Measurements from ENCODE around the gene HLA-DOA.

HLA-DOA gene

DNA sequence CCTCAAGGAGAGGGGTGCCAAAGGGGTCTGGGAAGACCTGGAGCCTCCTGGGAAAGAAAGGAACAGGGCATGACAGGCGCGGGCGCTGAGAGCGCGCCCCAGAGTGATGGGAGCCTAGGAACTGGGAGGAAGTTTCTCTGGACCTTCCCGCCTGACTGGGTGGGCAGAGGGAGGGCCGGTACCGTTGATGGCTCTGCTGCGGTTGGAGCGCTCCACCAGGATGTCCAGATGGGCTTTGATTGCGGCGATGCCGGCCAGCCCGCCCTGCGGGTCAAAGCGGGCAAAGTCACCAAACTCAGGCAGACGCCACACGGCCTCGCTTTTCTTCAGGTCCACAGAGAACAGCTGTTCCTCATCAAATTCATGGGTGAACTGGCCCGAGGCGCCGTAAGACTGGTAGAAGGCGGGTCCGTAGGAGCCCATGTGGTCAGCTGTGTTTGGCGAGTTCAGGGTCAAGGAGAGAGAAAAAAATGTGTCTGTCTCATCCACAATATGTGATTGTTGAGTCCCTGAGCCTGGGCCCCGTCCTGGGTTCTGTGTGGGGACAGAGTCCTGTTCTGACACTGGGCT, 1.5 kb downstream of the HLA-DOA start:
- no peak overlapping the region for H3K9ac ChIP-seq (ENCODE audit: low read length)
- no peak overlapping the region for H2BK15ac ChIP-seq (ENCODE audit: low read depth, poor library complexity, severe bottlenecking)
- no peak for DNase-seq
- H3K36me3 ChIP-seq (ENCODE audit: control insufficient read depth in 1 of 2, insufficient read depth in 2 of 2, low read depth in 1 of 2, low read length in 2 of 2), result no peaks in the 10 kb centered on the region
- H4K8ac ChIP-seq (ENCODE audit: low read length), result no peak overlapping the region
- no peak overlapping the region for H3K4me2 ChIP-seq (ENCODE audit: low read length, poor library complexity, severe bottlenecking)
- H3K14ac ChIP-seq (ENCODE audit: low read length in 2 of 2), result no peak overlapping the region
- H2BK5ac ChIP-seq (ENCODE audit: low read depth, low read length, poor library complexity, severe bottlenecking), result no peak overlapping the region
- no peak overlapping the region for H2BK12ac ChIP-seq (ENCODE audit: low read length in 2 of 2)
- no peak overlapping the region for H3K4me3 ChIP-seq (ENCODE audit: insufficient read depth in 1 of 2, low read depth in 1 of 2, low read length in 2 of 2)
- no peak overlapping the region for H4K91ac ChIP-seq (ENCODE audit: low read length)
- H3K18ac ChIP-seq (ENCODE audit: low read depth in 1 of 2, low read length in 2 of 2), result no peak overlapping the region
- H3K9me3 ChIP-seq (ENCODE audit: control insufficient read depth, low read length), result no peaks in the 10 kb centered on the region
- no peak overlapping the region for H3K23ac ChIP-seq (ENCODE audit: low read length in 2 of 2)
- no peak overlapping the region for H3K27ac ChIP-seq (ENCODE audit: low read length, poor library complexity, severe bottlenecking)
- H2BK120ac ChIP-seq (ENCODE audit: low read depth, low read length), result no peak overlapping the region
- no peaks in the 10 kb centered on the region for H3K79me1 ChIP-seq (replicated peaks; ENCODE audit: low read length, poor library complexity, severe bottlenecking)
- peaks cover 54 to 68% of the 10 kb centered on the region in 2 experiments for H3K27me3 ChIP-seq (ENCODE audit: control insufficient read depth in 1 of 2, insufficient read depth in 1 of 2, low read length in 2 of 2)
- no peak overlapping the region for H2AFZ ChIP-seq (ENCODE audit: low read depth, low read length)
- H2AK5ac ChIP-seq (ENCODE audit: low read length, severe bottlenecking), result no peak overlapping the region
- peaks cover 5% of the 10 kb centered on the region for H3K4me1 ChIP-seq (ENCODE audit: control insufficient read depth, insufficient read depth, low read depth, low read length)
- no peak overlapping the region for H3K4ac ChIP-seq (ENCODE audit: low read depth in 1 of 2, low read length in 2 of 2)
- WGBS, result 92% methylated on average over 26 of the region's 26 CpGs

DNA sequence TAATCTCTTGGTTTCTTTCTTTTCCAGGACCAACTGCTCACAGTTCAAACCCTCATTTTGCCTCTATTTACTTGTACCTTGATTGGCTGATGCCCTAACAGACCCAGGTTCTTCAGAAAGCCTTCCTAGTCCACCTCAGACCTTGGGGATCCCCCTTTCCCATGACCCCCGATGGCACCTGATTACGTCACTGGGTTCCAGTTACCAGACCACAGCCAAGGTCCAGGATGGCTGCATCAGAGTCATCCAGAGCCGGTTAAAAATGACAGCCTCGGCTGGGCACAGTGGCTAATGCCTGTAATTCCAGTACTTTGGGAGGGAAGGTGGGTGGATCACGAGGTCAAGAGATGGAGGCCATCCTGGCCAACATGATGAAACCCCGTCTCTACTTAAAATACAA, 4.5 kb downstream of the HLA-DOA start:
- Histone ChIP-seq H2BK15ac (ENCODE audit: low read depth, poor library complexity, severe bottlenecking) (no peak overlapping the region), H4K91ac (ENCODE audit: low read length) (no peak overlapping the region), H2AK5ac (ENCODE audit: low read length, severe bottlenecking) (no peak overlapping the region), H2BK12ac (ENCODE audit: low read length in 2 of 2) (no peak overlapping the region), H2AFZ (ENCODE audit: low read depth, low read length) (no peak overlapping the region), H3K9me3 (ENCODE audit: control insufficient read depth, low read length) (no peaks in the 10 kb centered on the region), H3K18ac (ENCODE audit: low read depth in 1 of 2, low read length in 2 of 2) (no peak overlapping the region), H2BK120ac (ENCODE audit: low read depth, low read length) (no peak overlapping the region), H3K4ac (ENCODE audit: low read depth in 1 of 2, low read length in 2 of 2) (no peak overlapping the region), H3K27me3 (ENCODE audit: control insufficient read depth in 1 of 2, insufficient read depth in 1 of 2, low read length in 2 of 2) (peaks cover 71 to 77% of the 10 kb centered on the region in 2 experiments), H4K8ac (ENCODE audit: low read length) (no peak overlapping the region), H3K36me3 (ENCODE audit: control insufficient read depth in 1 of 2, insufficient read depth in 2 of 2, low read depth in 1 of 2, low read length in 2 of 2) (no peaks in the 10 kb centered on the region), H3K4me1 (ENCODE audit: control insufficient read depth, insufficient read depth, low read depth, low read length) (peaks cover 5% of the 10 kb centered on the region), H3K4me2 (ENCODE audit: low read length, poor library complexity, severe bottlenecking) (no peak overlapping the region), H3K23ac (ENCODE audit: low read length in 2 of 2) (no peak overlapping the region), H3K27ac (ENCODE audit: low read length, poor library complexity, severe bottlenecking) (no peak overlapping the region), H3K14ac (ENCODE audit: low read length in 2 of 2) (no peak overlapping the region), H3K4me3 (ENCODE audit: insufficient read depth in 1 of 2, low read depth in 1 of 2, low read length in 2 of 2) (no peak overlapping the region), H2BK5ac (ENCODE audit: low read depth, low read length, poor library complexity, severe bottlenecking) (no peak overlapping the region), H3K79me1 (replicated peaks; ENCODE audit: low read length, poor library complexity, severe bottlenecking) (no peaks in the 10 kb centered on the region), H3K9ac (ENCODE audit: low read length) (no peak overlapping the region)
- 81% methylated on average over 6 of the region's 6 CpGs for WGBS
- DNase-seq, result no peak

DNA sequence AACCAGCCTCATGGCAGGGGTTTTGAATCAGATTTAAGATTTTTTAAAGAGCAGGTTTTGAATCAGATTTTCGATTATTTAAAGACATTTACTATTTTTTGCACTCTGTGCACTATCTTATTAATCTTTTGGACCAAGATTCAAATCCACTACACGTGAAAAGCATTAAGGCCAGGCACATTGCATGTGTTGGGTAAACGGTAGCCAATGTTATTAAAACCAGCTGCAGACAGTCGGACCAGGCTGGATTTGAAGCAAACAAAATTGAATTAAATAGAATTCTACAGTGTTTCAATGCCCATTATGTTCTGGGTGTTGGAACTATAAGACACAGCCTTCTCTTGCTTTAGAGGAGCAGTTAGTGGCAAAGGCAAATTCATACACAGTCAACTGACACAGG, 7.7 kb downstream of the HLA-DOA start:
- no peak overlapping the region for H2BK5ac ChIP-seq (ENCODE audit: low read depth, low read length, poor library complexity, severe bottlenecking)
- H4K91ac ChIP-seq (ENCODE audit: low read length), result no peak overlapping the region
- no peak overlapping the region for H2AFZ ChIP-seq (ENCODE audit: low read depth, low read length)
- WGBS, result 69% methylated on average over 4 of the region's 4 CpGs
- no peak overlapping the region for H3K4me2 ChIP-seq (ENCODE audit: low read length, poor library complexity, severe bottlenecking)
- H2AK5ac ChIP-seq (ENCODE audit: low read length, severe bottlenecking), result no peak overlapping the region
- no peak overlapping the region for H3K27ac ChIP-seq (ENCODE audit: low read length, poor library complexity, severe bottlenecking)
- H3K79me1 ChIP-seq (replicated peaks; ENCODE audit: low read length, poor library complexity, severe bottlenecking), result no peaks in the 10 kb centered on the region
- H3K9me3 ChIP-seq (ENCODE audit: control insufficient read depth, low read length), result no peaks in the 10 kb centered on the region
- H3K18ac ChIP-seq (ENCODE audit: low read depth in 1 of 2, low read length in 2 of 2), result no peak overlapping the region
- H2BK15ac ChIP-seq (ENCODE audit: low read depth, poor library complexity, severe bottlenecking), result no peak overlapping the region
- no peak overlapping the region for H2BK120ac ChIP-seq (ENCODE audit: low read depth, low read length)
- H3K9ac ChIP-seq (ENCODE audit: low read length), result no peak overlapping the region
- no peak overlapping the region for H2BK12ac ChIP-seq (ENCODE audit: low read length in 2 of 2)
- peaks cover 53 to 56% of the 10 kb centered on the region in 2 experiments for H3K27me3 ChIP-seq (ENCODE audit: control insufficient read depth in 1 of 2, insufficient read depth in 1 of 2, low read length in 2 of 2)
- DNase-seq, result no peak
- no peak overlapping the region for H3K23ac ChIP-seq (ENCODE audit: low read length in 2 of 2)
- no peaks in the 10 kb centered on the region for H3K4me1 ChIP-seq (ENCODE audit: control insufficient read depth, insufficient read depth, low read depth, low read length)
- H4K8ac ChIP-seq (ENCODE audit: low read length), result no peak overlapping the region
- no peak overlapping the region for H3K4ac ChIP-seq (ENCODE audit: low read depth in 1 of 2, low read length in 2 of 2)
- H3K14ac ChIP-seq (ENCODE audit: low read length in 2 of 2), result no peak overlapping the region
- H3K36me3 ChIP-seq (ENCODE audit: control insufficient read depth in 1 of 2, insufficient read depth in 2 of 2, low read depth in 1 of 2, low read length in 2 of 2), result no peaks in the 10 kb centered on the region
- no peak overlapping the region for H3K4me3 ChIP-seq (ENCODE audit: insufficient read depth in 1 of 2, low read depth in 1 of 2, low read length in 2 of 2)

DNA sequence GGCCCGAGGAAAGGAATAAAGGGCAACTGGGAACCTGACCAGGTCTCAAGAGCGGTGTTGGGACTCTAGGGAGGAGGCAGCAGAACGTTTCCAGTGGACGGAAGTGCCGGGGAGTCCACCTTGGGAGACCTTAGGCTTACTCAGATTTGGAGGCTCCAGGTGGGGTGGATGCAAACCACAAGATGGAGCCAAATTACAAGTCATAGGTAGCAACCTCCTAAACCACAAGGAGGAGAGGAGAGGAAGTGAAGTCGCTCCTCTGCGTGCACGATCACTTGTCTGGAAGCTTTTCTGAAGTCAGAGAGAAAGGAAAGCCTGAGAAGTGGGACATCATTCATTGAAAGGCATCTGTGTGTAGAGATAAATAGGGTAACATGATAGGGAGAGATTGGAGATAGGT, 9.3 kb downstream of the HLA-DOA start:
- Histone ChIP-seq H2BK15ac (ENCODE audit: low read depth, poor library complexity, severe bottlenecking) (no peak overlapping the region), H4K8ac (ENCODE audit: low read length) (no peak overlapping the region), H3K4me1 (ENCODE audit: control insufficient read depth, insufficient read depth, low read depth, low read length) (no peaks in the 10 kb centered on the region), H2AFZ (ENCODE audit: low read depth, low read length) (no peak overlapping the region), H3K14ac (ENCODE audit: low read length in 2 of 2) (no peak overlapping the region), H2BK5ac (ENCODE audit: low read depth, low read length, poor library complexity, severe bottlenecking) (no peak overlapping the region), H3K36me3 (ENCODE audit: control insufficient read depth in 1 of 2, insufficient read depth in 2 of 2, low read depth in 1 of 2, low read length in 2 of 2) (no peaks in the 10 kb centered on the region), H3K9ac (ENCODE audit: low read length) (no peak overlapping the region), H3K4me3 (ENCODE audit: insufficient read depth in 1 of 2, low read depth in 1 of 2, low read length in 2 of 2) (no peak overlapping the region), H2AK5ac (ENCODE audit: low read length, severe bottlenecking) (no peak overlapping the region), H3K4me2 (ENCODE audit: low read length, poor library complexity, severe bottlenecking) (no peak overlapping the region), H2BK12ac (ENCODE audit: low read length in 2 of 2) (no peak overlapping the region), H3K18ac (ENCODE audit: low read depth in 1 of 2, low read length in 2 of 2) (no peak overlapping the region), H3K79me1 (replicated peaks; ENCODE audit: low read length, poor library complexity, severe bottlenecking) (no peaks in the 10 kb centered on the region), H3K23ac (ENCODE audit: low read length in 2 of 2) (no peak overlapping the region), H4K91ac (ENCODE audit: low read length) (no peak overlapping the region), H3K4ac (ENCODE audit: low read depth in 1 of 2, low read length in 2 of 2) (no peak overlapping the region), H2BK120ac (ENCODE audit: low read depth, low read length) (no peak overlapping the region), H3K9me3 (ENCODE audit: control insufficient read depth, low read length) (no peaks in the 10 kb centered on the region), H3K27me3 (ENCODE audit: control insufficient read depth in 1 of 2, insufficient read depth in 1 of 2, low read length in 2 of 2) (peaks cover 44 to 60% of the 10 kb centered on the region in 2 experiments), H3K27ac (ENCODE audit: low read length, poor library complexity, severe bottlenecking) (no peak overlapping the region)
- no peak for DNase-seq
- 18% methylated on average over 8 of the region's 8 CpGs for WGBS

Data from mesenchymal stem cell (in vitro differentiated cells and primary cell).